Measurements from ENCODE around the gene SATL1.

The SATL1 gene

GRCh38 chrX:85114171-85114570 is 129.4 kb downstream of the SATL1 start:
- DNase-seq, result no peak
- H3K9me3 ChIP-seq, result no peaks in the 10 kb centered on the region
- TF ChIP-seq, protein P1, sequence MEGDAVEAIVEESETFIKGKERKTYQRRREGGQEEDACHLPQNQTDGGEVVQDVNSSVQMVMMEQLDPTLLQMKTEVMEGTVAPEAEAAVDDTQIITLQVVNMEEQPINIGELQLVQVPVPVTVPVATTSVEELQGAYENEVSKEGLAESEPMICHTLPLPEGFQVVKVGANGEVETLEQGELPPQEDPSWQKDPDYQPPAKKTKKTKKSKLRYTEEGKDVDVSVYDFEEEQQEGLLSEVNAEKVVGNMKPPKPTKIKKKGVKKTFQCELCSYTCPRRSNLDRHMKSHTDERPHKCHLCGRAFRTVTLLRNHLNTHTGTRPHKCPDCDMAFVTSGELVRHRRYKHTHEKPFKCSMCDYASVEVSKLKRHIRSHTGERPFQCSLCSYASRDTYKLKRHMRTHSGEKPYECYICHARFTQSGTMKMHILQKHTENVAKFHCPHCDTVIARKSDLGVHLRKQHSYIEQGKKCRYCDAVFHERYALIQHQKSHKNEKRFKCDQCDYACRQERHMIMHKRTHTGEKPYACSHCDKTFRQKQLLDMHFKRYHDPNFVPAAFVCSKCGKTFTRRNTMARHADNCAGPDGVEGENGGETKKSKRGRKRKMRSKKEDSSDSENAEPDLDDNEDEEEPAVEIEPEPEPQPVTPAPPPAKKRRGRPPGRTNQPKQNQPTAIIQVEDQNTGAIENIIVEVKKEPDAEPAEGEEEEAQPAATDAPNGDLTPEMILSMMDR (IDR thresholded peaks at IDR 0.05; ENCODE audit: low read depth, low read length), result no peak
- H3K27me3 ChIP-seq, result no peaks in the 10 kb centered on the region
- H3K36me3 ChIP-seq, result no peaks in the 10 kb centered on the region
- H3K4me1 ChIP-seq, result no peaks in the 10 kb centered on the region
- H3K4me3 ChIP-seq (ENCODE audit: low read depth, low read length), result no peak overlapping the region

DNA sequence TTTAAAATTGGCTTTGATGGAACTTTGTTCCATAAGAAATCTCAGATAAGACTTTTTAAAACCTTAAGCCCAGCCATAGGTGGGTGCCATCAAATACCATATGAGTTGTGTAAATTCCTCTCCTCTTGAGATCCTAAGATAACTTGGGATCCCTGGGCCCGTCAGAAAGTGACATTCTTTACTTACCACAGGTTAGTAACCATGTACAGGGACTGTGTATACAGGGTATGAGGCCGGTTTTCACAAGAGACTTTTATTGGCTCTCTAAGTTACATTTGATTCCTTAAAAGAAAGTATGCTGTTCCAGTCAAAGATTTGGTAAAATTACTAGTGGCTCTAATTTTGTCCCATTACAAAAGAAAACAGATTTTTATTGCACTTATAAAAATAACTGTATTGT is 129.8 kb downstream of the SATL1 start:
- H3K4me1 ChIP-seq, result no peaks in the 10 kb centered on the region
- TF ChIP-seq, protein P1 (IDR thresholded peaks at IDR 0.05; ENCODE audit: low read depth, low read length), result no peak
- no peaks in the 10 kb centered on the region for H3K27me3 ChIP-seq
- no peak for DNase-seq
- H3K9me3 ChIP-seq, result no peaks in the 10 kb centered on the region
- H3K4me3 ChIP-seq (ENCODE audit: low read depth, low read length), result no peak overlapping the region
- H3K36me3 ChIP-seq, result no peaks in the 10 kb centered on the region

DNA sequence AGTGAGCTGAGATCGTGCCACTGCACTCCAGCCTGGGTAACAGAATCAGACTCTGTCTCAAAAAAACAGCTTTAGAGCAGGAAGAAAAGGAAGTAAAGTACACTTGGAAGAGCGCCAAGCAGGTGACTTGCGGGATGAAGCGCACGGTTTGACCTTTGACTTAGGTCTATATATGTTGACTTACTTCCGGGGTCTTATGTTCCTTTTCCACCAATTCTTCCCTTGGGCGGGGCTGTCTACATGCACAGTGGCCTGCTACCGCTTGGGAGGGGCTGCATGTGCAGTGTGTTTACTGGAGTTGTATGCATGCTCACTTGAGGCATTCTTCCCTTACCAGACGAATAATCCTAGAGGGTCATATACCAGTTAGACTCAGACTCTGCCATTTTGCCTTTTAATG is 131.3 kb downstream of the SATL1 start:
- Histone ChIP-seq H3K4me1 (no peaks in the 10 kb centered on the region), H3K9me3 (no peaks in the 10 kb centered on the region), H3K36me3 (no peaks in the 10 kb centered on the region), H3K4me3 (ENCODE audit: low read depth, low read length) (no peak overlapping the region), H3K27me3 (no peaks in the 10 kb centered on the region)
- DNase-seq, result no peak
- TF ChIP-seq, protein P1 (IDR thresholded peaks at IDR 0.05; ENCODE audit: low read depth, low read length), result no peak

- TF ChIP-seq, protein P1 (IDR thresholded peaks at IDR 0.05; ENCODE audit: low read depth, low read length), result peak; percentile 61
- Histone ChIP-seq H3K4me3 (ENCODE audit: low read depth, low read length) (no peak overlapping the region), H3K36me3 (no peaks in the 10 kb centered on the region), H3K27me3 (no peaks in the 10 kb centered on the region), H3K4me1 (no peaks in the 10 kb centered on the region), H3K9me3 (no peaks in the 10 kb centered on the region)
- no peak for DNase-seq
These were observed 132.2 kb downstream of the SATL1 start for GRCh38 chrX:85111347-85111746.

GRCh38 chrX:85109235-85109634 is 134.3 kb downstream of the SATL1 start:
- DNase-seq, result peak; percentile 53
- H3K4me1 ChIP-seq, result no peaks in the 10 kb centered on the region
- TF ChIP-seq, protein P1 (IDR thresholded peaks at IDR 0.05; ENCODE audit: low read depth, low read length), result peak; percentile 62
- no peaks in the 10 kb centered on the region for H3K27me3 ChIP-seq
- H3K9me3 ChIP-seq, result no peaks in the 10 kb centered on the region
- H3K4me3 ChIP-seq (ENCODE audit: low read depth, low read length), result no peak overlapping the region
- no peaks in the 10 kb centered on the region for H3K36me3 ChIP-seq

DNA sequence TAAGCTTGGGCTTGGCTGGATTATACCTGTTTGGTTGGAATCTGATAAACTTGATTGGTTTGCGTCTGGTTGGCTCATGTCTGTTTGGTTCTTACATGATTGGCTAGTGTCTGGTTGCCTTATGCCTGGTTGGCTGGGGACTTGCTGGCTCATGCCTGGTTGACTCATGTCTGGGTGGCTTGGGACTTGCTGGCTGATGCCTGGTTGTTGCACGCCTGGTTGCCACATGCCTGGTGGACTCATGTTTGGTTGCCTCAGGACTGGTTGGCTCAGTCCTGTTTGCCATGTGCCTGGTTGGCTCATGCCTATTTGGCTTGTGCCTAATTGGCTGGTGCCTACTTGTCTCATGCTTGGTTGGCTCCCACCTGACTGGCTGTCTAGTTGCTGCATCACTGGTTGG is 135.4 kb downstream of the SATL1 start:
- H3K9me3 ChIP-seq, result no peaks in the 10 kb centered on the region
- DNase-seq, result no peak
- H3K36me3 ChIP-seq, result no peaks in the 10 kb centered on the region
- TF ChIP-seq, protein P1 (IDR thresholded peaks at IDR 0.05; ENCODE audit: low read depth, low read length), result no peak
- no peaks in the 10 kb centered on the region for H3K4me1 ChIP-seq
- H3K27me3 ChIP-seq, result no peaks in the 10 kb centered on the region
- no peak overlapping the region for H3K4me3 ChIP-seq (ENCODE audit: low read depth, low read length)
